NOMO-1 treated with DMSO at 0.1 percent for 48 hours (cell line): ENCODE data around the gene MACO1.
"Not testable (repeated sequence)": the region's sequence is repeated elsewhere in the genome, so short reads cannot be mapped to it uniquely, and the experiment has no call there.

Experiments
- DNase-seq: peaks from one replicate; lab custom pipeline; 2025; ENCODE audit not compliant: unreplicated experiment; lab: John Stamatoyannopoulos, UW

The MACO1 gene

DNA sequence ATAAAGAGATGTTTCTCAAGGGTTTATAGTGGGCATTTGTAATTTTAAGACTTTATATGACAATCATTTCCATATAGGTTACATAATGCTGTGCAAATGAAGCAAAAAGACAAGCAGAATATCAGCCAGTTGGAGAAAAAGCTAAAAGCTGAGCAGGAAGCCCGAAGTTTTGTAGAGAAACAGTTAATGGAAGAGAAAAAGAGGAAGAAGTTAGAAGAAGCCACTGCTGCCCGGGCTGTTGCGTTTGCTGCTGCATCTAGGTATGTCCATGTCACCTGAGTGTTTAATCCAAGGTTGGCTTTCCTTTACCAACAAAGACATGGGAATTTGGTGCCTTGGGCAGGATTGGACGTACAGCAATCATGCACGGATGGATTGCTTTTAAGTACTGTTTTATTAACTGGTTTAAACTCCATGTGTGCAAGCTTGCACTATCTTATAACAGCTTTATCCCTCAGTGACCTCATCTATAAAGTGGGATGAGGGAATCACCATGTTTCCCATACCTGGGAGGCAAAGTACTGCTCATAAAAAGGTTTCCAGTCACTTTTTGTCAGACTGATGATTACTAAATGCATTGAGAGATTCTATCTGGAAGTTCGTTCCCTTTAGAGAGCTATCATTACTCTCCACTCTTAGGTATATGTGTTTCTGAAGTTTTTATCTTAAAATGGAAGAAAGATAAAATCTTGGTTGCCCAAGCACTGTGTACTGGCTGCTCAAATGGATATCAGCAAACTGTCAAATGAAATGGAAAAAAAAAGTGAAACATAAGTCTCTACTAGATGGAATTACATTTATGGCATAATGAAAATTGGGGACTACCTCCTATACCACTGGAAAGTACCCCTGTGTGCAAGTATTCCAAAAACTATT, 55.1 kb downstream of the MACO1 start:
- DNase-seq = peak; percentile 55

DNA sequence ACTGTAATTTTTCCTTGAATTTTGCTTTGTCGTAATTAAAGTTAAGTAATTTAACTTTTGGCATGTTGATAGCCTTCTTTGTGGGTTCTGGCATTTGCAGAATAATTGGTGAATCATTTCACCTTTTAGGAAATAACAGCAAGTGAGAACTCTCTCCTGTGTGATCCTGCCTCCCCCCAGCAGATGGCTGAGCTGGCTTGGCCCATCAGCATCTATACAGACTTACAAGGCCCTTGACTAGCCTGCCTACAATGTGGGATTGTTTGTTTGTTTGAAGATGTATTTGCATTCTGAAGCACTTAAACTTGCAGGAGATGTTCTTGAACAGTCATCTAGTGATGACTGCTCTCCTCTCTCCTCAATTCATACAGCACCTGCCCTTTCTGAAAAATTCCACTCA, 55.9 kb downstream of the MACO1 start:
- no peak for DNase-seq

DNA sequence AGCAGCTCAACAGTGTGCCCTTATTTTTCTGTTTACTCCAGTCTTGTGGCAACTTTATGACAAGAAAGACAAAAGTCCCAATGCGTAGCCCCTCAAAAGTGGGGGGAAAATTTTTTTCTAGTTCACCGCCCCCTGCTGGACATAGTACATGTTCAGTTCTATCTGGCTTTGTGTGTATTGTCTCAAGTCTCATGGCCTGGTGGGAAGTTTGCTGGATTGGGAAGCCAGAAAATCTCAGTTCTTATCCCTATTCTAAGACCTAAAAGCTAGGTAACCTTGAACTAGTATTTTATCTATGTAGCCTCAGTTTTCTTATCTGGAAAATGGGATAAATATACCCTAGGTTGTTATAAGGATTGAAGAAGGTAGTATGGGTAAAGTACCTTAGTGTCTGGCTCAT, 56.9 kb downstream of the MACO1 start:
- no peak for DNase-seq

DNA sequence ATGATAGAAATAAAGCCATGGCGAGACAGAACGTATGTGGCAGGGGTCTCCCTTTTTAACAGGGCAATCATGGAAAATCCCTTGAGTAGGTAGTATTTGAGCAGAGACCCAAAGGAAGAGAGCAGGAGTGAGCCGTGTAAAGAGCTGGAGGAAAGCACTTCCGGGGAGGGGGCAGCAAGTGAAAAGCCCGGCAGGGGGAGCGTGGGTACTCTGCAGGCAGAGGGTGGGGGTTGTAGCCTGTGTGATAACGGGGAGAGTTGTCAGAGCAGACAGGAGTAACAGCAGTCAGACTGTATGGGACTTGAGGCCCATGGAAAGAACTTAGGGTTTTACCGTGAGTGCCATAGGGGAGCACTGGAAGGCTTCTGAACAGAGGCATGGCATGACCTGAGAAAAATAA, 61.6 kb downstream of the MACO1 start:
- DNase-seq = no peak

GRCh38 chr1:25494952-25495351, 64.3 kb downstream of the MACO1 start:
- no peak for DNase-seq

DNA sequence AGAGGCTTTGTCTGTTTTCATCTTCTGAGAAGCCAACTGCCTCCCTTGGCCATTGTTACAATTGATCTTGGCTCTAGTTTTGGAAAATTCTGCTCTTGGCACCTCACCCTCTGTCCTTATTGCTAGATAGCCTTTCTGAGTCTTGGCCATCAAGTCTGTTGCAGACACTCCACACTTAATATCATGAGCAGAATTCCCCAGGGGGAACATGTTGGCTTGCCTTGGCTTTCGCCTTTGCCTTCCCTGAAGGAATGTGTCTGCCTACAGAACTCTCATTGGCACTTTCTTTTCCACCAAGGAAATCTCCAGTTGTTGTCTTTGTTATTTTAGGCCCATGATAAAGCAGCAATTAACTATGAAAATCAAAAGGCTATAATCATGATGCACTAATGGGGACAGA, 70.0 kb downstream of the MACO1 start:
- no peak for DNase-seq

GRCh38 chr1:25501235-25502058, 70.8 kb downstream of the MACO1 start:
- no peak for DNase-seq

DNA sequence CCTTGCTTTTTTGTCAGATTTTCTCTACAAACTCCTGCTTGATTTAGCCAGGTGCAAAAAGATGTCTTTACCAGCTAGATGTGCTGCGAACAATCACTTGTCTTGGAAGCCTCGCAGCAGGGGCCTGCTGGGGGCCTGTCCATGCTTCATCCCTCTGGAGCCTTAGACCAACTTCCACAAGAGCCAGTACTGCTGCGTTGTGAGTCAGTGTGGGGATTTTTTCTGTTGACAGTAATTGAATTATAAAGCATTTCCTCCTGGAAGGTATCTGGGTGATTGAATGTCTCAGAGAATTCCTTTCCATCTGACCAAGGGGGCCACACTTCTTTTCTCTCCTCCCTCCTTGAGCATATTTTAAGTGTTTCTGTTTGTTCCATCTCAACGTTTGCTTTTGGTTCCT, 72.3 kb downstream of the MACO1 start:
- DNase-seq = no peak

GRCh38 chr1:25503551-25504426, 73.1 kb downstream of the MACO1 start:
- no peak for DNase-seq

- no peak for DNase-seq
These were observed 74.3 kb downstream of the MACO1 start for GRCh38 chr1:25504706-25505595.

DNA sequence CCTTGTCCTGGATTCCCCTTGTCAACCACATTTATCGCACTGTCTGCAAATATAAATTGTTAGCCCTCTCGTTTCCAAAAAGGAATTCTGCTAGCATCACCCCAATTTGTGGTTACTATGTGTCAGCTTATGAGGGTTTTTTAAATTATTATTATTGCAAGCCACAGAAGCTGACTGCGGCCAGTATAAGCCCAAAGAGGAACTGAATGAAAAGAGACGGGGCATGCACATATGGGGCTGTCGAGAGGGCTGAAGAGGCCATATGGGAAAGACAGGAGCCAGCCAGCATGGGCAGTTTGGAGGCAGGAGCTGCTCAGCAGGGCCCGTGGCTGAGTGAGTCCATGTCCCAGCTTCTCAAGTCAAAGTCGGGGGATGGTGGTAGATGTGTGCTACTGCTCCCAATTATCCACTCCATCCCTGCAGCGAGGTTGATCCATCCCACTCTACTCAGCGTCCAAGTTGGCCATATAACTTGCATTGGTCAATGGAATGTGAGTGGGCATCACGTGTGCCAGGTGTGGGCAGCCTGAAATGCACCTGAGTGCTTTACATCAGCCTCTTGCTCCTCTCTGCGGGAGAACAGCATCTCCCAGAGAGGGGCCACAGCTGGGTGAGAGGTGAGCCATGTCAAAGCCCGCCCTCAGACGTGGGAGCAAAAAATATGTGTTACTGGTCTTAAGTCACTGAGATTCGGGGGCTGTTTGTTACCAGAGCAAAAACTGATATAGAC, 75.1 kb downstream of the MACO1 start:
- DNase-seq = peak; percentile 71

GRCh38 chr1:25506566-25507463, 76.1 kb downstream of the MACO1 start:
- not testable (repeated sequence) for DNase-seq

DNA sequence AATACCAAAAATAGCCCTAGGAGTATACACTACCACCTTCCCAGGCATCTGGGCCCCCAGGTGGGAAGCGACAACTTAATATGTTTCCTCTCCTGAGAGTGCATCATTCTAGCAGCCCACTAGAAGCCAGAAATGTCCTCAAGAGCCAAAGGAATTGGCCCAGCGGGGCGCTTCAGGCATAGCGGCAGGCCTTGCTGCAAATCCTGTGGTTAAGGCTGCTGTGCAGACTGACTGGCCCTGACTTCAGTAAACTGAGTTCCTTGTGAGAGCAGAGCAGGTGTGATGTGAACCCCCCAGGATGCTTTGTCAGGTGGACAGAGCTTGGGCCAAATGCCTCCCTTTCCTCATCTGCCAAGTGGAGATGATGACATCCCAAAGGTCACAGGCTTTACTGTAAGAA, 83.0 kb downstream of the MACO1 start:
- no peak for DNase-seq

GRCh38 chr1:25515033-25515432, 84.3 kb downstream of the MACO1 start:
- no peak for DNase-seq

- no peak for DNase-seq
These were observed 86.0 kb downstream of the MACO1 start for GRCh38 chr1:25516686-25517085.

DNA sequence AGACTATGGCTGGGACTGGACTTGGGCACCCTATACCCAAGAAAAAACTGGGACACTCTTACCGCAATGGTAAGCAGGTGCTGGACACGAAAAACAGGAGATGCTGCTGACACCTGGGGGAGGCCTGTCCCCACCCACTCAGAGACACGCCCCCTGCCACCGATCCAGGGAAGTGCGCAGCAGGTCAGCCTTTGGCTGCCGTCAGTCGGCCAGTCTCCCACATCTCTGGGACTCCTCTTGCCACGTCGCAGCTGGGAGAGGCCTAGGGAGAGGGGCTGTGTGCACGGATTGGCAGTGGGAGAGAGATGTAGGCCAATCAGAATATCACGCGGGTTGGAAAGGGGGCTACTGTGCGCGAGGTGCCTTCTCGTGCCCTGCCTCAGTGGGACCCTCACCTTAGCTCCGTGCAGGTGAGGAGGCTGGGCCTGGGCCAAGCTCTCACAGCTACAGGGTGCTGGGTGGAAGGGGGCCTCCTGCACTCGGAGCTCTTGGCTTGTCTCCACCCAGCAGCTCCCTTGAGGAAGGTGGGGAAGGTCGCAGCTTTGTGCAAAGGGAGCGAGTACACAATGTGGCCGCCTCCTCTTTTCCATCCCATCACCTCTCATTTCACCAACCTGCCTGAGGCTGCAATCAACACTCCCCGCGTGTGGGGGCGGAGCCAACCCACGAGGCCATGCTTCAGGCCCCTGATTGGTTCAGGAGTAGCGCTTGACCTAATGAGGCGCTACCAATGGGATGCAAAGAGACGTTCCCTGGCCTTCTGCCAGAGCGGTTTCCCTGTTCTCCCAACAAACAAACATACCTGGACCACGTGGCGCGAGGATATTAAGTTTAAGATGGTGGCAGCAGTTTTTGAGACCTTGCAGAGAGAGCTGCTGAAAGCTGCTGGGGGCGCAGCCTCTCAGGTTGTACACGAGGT, 87.0 kb downstream of the MACO1 start:
- DNase-seq = no peak

DNA sequence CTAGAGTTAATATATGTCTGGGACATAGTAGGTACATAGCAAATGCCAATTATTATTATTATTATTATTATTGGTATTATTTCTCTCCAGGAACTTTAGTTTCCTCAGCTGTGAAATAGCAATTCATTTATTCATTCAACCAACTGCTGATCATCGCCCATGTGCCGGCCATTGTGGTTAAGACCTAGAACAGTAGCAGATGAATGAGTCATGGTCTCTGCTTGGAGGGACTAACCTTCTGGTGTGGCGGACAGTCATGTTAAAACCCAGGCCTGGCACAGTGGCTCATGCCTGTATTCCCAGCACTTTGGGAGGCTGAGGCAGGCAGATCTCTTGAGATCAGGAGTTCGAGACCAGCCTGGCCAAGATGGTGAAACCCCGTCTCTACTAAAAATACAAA, 88.9 kb downstream of the MACO1 start:
- DNase-seq = no peak
